Activated CD4-positive, CD25-positive, alpha-beta regulatory T cell treated with anti-CD3 and anti-CD28 coated beads, Interleukin-2, amount 50 U/mL, for 72 hours (primary cell): ENCODE data around the gene LRRN2.

Experiments used
- DNase-seq: peaks from one replicate; pipeline ENCODE4 v3.0.0; 2021

LRRN2 gene

DNA sequence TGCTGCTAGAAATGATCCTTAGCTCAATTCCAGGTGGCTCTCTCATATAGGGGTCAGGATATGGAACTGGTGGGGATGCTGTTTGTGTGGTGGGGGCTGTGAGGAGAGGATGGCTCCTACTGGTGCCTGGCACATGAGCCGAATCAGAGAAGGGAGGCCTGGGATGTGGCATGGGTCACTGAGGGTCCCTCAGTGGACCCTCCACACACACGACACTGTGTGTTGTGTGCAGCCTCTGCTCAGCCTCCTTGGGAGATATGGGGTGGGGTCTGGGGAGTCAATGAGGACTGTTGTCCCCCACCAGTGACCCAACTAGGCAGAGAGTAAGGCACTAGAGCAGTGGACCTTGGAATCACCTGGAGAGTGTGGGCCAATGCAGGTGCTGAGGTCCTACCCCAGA is 3.2 kb upstream of the LRRN2 start:
- no peak for DNase-seq

DNA sequence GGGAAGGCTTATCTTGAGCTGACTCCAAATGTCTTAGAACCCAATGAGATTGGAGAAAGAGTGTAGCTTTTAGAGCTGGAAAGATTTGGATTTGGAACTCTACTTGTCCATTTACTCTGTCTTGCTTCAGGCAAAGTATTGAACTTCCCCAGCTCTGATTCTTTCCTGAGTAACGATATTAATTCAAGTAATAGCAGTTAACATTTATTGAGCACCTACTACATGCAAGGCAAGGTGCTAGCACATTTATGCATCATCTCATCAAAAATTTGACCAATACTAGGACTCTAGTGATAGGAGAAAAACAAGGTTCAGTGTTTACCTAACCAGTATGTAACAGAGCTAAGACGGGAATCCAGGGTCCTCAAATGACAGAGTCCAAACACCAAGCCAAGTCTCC is 2.5 kb upstream of the LRRN2 start:
- DNase-seq = no peak

DNA sequence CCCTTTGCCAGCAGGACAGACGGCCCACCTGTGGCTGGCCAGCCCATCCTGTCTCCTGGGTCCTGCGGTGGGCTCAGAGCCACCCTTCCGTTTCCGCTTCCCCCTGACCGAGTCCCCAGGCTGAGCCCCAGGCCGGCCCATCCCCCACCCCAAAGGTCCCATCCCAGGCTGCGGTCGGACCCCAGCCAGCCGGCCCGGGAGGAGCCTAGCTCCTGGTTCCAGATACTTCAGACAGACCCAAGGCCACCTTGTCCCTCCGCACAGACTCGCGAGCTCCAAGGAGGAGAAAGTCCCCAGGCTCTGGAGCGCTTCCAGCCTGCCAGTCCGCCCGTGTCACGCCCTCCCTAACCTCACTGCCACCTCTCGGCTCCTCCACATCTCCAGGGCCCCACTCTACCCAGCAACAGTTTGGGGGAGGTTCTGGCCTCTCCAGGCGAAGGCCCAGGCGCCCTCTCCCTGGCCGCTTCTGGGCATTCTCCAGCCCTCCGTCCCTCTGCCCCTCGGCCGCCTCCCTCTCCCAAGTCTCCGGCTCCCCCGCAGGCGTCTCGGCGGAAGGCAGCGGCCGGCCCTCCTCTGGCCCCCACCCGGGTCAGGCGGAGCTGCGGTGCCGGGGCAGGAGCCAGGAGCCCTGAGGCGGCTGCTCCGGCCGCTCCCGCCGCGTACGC is 835 bp downstream of the LRRN2 start:
- no peak for DNase-seq

DNA sequence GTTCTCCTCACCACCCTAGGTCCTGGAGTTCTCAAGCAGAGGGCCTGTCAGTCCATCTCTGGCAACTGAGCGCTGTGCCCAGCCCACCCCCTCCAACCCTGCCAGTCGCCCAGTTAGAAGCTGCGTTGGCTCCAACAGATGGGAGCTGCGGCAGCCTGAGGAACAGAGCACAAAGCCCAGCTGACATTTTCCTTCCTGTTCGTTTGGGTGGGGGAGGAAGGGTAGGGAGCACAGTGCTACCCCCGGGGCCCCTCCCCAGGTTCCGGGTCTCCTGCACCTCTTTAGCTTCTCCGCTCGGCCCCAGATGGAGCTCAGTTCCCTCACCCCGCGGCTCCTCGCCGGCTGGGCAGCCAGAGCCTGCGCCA is 1.4 kb downstream of the LRRN2 start:
- DNase-seq = no peak

DNA sequence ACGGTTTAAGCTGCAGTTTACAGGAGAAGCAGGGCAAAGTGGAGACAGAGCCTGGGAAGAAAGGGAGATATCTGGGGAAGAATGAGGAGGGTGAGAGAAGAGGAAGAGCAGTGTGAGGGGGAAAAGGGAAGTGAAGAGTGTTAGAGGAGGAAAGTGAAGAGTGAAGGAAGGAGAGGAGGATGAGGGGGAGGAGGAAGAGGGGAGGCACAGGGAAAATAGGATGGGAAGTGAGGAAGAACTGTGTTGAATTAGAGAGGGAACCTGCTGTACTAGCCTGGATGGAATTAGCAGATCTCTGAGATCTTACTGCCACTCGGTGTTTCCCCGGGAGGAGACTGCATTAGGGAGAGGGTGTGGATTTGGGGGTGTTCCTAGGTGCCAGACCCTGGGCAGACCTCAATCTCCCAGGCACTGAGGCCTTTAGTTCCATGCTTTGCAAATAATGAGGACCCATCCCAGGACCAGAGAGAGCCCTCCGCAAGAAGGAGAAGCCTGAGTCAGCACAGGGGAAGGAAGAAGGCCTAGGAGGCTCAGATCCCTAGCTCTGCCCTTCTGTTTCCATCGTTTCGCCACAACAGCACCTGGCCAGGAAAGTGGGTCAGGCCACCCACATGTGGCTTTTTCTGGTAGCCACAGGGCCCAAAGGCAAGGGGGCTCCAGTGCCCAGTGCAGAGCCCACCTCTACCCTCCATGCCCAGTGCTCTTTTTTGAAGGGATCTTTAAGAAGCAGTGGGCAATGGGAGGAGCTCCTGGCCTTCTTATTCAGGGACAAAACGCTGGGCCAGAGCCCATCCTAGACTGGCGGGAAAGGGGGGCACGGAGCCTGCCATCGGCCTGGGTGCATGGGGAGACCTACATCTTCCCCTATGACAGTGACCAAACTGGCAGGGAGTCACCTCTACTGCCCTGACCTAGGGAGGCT is 2.0 kb downstream of the LRRN2 start:
- no peak for DNase-seq

DNA sequence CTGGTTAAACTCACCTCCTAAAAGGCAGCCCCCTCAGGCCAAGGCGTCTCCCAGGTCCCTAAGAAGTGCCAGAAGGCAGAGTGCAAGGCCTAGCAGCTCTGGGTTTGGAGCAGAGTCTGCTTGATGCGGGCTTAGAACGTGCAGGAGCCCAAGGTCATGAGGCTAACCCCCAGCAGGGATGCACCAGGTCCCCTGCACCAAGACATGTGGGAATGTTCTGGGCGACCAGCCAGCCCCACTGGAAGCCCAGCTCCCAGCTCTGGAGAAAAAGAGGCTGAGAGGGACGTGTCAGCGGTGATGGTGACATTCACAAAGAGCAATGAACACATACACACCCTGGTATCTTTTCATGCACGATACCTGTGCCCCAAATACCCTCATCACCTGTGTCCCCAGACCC is 5.1 kb downstream of the LRRN2 start:
- no peak for DNase-seq

DNA sequence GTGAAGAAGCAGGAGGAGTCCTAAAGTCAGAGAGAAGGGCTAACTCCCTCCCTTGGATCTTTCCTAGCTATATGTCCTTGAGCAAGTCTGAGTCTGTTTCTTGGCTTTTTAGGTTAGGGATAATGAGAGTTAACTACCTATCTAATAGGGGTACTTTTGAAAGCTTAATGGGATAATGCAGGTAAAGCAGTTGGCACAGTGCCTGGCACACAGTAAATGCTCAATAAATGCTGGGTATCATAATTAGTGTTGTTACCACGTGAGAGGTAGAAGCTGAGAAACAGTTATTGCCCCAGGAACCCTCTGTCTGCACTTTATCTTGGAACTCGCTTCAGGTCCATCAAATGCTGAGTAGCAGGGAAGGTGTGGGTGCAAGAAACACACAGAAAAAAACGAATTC is 5.5 kb downstream of the LRRN2 start:
- no peak for DNase-seq

DNA sequence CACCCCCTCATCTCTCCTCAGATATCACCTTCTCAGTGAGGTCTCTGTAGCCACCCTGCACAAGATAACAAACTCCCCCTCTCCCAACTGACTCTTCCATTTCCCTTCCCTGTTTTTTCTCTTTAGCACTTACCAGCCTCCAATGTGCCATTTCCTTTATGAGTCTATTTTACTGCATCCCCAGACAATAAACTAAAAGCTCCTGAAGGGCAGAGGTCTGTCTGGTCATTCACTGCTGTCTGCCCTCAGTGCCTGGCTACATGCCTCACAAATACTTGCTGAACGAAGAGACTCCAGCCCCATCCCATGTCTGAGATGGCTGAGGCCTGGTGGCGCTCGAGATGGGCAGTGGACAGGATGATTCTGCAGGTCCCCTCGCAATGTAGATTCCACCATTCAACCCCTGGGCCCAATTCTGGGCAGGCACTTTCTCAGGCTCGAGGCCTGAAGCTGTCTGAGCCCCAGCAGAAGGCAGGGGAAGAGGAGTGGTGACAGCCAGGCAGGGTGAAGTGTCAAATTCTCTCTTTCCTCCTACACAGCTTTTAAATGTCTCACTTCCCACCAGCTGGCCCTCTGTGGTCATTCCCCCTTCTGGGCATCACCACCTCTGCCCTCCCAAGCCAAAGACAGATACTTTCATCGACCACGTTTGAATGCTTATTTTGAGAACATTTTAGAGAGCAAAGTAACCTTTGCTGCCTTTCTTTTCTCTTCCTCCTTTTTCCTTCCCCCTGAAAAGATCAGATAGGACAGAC is 6.6 kb downstream of the LRRN2 start:
- no peak for DNase-seq

DNA sequence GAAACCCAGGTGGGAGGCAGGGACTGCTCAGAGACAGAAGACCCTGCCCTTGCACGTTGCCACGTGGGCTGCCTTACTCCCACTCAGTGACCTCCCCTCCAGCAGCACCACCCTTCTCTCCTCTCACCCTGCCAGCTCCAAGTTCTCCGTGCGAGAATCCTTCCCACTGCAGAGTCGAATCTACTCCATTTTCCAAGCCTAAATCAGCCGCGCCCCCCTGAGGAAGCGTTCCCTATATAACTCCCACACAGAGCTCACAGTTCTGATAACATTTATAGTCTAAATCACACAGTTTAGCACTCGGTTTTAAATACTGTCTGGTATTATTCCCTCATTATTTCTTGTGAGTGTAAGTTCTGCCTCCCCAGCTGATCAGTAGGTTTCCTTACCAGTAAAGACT is 7.7 kb downstream of the LRRN2 start:
- DNase-seq = no peak

DNA sequence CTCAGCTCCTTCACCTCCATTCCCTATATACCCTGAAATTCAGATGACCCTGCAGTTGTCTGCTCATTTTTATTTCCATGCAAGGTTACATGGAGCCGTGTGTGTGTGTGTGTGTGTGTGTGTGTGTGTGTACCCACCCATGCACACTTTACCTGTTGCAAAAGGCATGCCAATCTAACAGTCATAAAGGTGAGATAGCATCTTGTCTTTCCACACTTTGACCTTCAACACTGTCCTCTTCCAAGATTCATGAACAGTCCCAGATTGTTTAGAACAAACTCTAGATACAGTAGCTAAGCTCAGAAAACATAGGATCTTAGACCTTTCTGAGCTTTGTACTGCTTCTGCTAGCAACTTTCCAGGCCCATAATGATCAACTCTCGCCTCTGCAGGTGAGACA is 9.5 kb downstream of the LRRN2 start:
- no peak for DNase-seq

DNA sequence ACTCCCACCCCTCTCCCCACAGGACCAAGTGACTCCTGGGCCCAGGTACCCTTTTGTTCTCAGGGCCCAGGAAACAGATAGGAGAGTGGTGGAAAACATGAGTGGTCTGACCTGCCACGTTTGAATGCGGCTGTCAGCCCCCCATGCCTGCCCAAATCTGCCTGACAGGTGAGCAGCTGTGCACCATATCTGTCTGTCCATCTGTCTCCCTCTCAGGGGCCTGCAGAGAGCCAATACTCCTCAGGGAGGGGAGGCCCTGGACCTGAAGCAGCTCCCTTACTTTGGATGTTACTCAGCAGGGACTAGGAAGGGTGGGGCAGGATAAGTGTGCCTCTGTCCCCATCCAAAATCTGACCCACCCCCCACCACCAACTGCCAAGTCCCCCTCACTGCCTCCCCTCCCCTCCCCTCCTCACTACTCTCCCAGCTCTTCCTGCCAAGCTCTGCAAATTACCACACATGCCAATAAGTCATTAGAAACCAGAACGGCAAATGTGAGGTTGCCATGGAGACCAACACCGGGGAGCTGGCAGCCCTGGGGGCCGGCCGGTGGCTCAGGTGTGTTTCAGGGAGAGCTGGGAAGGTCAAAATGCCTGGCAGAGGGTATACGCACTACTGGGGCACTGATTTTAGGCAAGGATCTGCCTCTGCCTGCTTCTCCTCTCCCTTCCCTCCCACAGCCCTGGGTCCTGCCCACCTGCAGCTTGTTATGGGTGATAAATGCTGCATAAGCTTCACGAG is 11.5 kb downstream of the LRRN2 start:
- no peak for DNase-seq

DNA sequence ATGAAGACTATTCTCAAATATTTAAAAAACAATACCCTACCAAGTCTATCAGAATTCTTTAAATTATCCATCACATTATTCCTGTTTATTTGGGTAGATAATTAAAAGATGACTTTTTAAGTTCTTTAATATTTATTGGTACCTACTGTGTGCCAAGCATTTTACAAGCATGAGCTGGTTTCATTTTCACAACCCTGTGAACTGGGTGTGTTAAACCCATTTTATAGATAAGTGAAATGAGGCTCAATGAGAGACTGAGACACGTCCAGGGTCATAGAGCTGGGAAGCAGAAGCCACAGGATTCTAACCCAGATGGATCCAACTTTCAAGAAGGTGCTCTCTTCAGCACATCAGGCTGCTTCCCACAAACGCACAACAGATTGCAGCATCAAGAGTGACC is 12.3 kb downstream of the LRRN2 start:
- DNase-seq = no peak

DNA sequence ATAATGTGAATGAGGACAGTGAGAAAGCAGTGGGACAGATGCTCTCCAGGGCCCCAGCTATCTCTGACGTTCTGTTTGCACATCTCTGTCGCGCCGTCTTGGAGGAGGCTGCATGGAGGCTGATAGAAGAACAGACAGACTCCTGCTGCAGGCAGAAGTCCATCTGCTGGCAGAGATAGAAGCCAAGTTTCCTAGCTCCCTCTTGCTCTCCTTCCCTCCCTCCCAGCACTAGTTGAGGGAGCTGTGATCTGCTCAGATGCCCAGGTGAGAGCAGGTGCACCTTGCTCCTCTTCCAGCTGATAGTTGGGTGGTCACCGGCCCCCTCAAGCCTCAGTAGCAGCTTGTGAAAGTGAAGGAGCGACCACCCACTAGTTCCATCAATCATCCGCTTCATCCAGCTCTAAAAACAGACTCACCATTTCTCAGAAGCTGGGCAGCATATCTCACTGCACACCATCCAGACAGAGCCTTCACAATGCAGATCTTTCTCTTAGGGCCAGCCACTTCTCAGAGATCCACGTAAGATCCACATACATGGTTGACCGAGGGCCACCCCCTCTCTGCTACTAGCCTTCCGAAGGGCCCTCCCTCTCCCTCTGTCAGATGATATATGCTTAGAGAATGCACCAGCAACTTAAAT is 12.9 kb downstream of the LRRN2 start:
- no peak for DNase-seq

DNA sequence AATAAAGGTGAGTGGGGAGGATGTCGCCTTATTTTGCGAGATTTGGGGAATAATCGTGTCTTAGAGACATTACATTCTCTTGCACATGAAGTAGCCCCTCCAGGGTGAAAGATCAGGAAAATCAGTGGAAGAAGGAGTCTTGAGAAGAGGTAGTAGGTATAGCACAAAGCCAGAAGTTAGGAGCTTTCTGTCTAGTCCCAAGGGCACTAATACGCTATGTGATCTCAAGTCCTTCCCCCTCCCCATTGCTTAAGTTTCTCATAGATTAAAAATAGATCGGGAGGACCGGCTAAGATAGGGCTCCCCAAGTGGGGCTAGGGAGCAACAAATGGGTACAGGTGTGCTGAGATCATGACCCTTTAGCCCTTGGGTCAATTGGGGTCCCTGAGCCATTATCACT is 13.5 kb downstream of the LRRN2 start:
- no peak for DNase-seq

DNA sequence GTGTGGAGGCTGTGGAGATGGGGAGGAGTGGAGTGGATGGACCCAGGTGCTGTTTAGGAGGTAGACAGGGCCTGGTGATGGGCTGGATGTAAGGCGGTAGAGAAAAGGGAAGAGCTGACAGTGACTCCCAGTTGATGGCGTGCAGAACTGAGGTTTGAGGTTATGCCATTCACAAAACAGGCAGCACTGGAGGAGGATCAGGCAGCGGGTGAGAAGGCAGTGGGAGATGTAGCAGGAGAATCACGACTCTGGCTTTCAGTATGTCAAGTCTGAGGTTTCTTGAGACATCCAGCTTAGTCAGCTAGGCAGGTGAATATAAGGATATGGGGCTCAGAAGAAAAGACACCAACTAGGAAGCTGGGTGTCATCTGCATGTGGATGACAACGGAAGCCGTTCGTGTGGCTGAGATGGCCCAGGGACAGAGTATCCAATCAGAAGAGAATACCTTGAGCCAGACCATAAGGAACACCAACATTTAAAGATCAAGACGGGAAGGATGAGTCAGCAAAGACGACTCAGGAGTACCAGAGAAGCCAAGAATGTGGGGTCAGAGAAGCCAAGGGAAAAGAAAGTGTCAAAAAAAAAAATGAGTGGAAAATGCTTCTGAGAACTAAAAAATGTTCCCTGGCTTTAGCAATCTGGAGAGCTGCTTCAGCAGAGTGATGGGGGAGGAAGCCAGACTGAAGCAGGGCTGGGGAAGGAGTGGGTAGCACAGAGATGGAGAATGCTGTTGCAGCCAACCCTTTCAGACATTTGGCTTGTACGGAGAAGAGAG is 15.2 kb downstream of the LRRN2 start:
- DNase-seq = no peak

DNA sequence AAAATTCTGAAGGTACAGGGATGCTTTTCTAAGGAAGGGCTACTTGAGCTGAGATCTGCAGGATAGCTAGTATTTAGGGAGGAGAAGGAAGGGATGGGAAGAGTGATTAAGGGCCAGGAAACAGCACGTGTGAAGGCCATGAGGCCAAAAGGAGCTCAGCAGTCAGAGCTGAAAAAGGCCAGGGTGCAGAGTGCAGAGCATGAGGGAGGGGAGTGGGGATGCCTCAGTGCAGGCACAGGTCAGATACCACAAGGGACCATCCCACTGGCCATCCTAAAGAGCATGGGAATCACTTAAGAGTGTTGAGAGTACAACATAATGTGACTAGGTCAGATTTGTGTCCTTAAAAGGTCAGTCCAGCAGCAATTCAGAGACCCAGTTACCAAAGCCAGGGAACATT is 16.0 kb downstream of the LRRN2 start:
- DNase-seq = no peak

DNA sequence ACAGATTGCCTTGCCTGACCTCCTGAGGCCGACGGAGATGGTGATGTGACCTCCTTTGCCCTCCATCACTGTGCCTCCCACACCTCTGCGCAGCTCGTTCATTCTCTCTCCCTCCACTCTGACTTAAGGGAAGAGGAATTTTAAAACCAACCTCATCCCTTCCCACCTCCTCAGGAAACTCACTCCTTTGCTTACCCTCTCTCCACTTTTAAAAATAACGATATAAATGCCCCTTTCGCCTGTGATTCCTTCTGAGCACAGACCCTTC is 21.2 kb downstream of the LRRN2 start:
- DNase-seq = no peak

DNA sequence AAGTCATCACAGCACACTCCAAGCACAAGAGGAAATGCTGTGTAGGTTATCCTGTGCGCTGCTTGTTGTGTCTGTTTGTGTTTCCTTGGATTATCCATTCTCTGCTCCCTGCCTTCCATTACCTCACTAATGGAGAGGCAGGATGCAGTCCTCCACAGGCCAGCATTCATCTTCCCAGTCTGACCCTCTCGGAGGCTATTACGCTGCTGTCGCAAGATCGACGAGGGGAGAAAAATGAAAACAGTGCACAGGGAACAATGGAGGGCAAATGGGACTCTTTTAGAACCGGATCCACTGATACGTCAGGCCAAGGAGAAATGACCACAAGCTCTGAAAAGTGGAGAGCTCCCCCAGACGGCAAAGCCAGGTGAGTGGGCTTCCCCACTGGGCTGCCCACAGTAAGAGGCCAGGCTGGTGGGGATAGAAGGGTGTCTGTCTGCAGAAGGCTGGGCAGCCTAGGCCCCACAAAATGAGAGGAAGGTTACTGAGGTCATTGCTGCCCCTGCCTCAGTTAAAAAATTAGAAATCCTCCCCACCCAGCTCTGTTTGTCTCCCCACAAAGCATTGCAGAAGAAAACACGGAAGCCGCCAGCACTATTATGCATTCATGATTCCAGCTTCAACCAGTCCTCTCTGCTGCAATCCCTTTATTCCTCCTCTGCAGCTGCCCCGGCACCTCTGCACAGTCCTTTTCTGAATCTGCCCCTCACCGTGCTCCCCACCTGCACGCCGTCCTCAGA is 21.7 kb downstream of the LRRN2 start:
- DNase-seq = no peak

DNA sequence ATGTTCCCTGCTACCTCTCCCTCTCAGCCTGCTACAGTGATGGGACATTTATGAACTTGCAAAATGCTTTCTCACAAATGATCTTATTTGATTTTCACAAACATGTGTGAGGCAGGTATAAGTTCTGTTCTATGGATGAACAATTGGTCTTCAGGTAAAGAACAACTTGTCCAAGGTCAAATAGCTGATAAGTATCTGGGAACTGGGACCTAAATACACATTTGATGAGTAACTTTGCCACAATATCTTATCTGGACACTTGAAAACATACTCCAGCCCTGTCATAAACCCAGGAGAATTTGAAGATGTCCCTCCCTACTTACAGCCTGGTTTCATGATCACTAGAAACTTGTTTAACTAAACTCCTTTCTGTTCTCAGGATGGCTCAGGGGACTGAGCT is 23.0 kb downstream of the LRRN2 start:
- DNase-seq = no peak

DNA sequence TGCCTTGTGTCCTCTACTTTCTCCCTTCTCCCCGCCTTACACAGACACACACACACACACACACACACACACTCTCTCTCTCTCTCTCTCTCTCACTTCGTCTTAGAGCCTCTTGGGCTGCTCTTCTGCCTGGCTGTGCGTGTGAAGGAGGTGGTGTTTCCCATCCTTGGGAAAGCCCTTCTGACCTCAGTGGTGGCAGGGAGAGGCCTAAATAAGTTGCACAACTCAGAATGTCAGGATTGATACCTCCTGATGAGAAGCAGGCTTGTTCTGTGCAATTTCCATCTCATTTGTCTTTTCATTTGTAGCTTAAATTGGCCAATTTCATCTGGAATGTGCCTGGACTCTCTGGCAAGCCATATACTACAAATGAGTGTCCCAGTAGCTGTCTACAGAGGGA is 25.0 kb downstream of the LRRN2 start:
- DNase-seq = no peak

DNA sequence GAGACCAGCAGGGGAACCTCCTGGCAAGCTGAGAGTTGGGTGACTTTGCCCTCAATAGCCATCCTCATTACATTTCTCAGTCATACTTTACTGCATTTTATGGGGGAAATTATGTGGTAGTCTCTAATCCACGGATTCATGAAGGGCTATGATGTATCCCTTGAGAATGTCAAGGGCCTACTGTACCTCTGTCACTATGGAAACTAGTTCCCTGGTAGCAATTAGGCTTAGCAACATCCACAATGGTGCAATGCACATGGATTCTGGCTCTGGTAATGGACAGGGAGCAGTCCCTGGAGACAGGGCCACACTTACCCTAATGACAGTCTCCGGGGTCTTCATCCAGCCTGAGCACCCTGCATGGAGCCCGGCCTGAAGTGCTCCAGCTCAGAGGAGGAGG is 26.5 kb downstream of the LRRN2 start:
- DNase-seq = no peak
